ENCODE data around the gene CTNNA1.

The CTNNA1 gene

DNA sequence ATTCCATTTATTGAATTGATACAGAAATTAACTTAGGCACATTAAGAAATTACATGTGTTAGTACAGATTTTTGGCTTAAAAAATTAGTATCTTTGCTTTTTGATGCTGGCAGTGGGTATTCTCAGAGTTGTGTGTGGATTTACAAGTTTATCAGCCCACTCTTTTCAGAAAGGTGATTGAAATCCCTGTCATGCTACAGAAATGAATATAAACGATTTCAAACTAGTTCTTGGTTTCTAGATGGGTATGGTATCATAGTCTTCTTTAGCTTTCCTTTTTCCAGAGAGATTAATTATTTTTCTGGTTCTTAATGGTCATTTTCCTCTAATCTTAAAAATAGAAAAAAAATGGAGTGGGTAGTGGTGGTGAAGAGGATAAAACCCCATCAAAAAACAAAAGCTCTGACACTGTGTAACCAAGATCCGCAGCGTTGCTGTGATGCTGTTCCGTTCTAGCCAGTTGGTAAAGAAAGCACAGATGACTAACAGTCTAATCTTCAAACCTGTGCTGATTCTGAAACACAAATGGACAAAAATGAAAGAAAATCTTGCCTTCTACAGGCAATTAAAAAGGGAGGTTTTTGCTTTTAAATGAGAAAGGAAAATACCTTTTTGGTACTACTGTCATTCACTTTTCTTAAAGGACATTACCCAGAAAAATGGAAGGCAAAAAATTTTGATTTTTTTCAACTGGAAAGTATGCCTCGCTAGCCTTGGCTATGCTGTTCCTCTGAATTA, 116.7 kb downstream of the CTNNA1 start:
- no peak for DNase-seq

DNA sequence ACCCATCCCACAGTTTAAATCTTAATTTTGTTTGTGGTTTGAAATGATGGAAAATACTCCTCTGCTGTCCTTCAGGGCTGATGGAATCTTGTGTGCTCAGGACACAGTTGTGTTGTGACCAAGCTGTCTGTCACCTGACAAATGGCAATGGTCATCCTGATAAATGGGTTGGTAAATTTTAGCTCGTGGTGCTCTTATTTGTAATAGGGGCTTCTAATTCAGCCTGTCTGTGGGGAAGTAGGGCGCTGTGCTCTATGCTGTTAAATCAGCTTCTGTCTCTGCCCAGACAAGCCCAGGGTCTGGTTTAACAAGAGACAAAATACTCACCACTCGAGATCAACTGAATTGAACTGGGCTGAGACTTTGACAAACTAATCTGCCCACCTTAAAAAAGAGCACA, 117.4 kb downstream of the CTNNA1 start:
- DNase-seq = no peak

DNA sequence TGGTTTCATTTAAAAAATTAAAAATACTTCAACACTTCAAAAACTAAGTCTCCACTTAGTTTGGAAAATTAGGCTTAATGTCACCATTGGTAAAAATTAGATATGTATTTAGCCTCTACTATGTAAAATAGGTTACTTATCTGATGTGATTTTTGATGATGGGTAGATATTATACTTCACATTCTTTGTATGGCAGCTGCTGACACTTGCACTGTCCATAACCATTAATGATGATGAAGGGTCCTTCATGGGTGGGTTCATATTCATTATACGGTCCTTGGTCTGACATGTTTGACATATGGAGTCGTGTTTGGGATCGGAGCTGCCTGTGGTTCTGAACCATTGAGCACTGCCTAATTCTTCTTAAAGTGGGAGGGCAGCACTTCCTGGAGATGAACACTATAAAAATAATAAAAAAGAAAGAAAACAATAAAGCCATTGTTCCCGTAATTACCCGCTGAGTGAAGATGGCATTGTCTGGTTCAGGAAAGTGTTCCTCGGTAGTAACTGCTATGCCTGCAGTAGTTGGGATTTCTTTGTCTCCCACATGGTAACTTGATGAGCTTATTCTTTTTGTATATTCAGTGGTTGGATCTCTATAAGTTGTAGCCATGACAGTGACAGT, 119.7 kb downstream of the CTNNA1 start:
- no peak for DNase-seq

DNA sequence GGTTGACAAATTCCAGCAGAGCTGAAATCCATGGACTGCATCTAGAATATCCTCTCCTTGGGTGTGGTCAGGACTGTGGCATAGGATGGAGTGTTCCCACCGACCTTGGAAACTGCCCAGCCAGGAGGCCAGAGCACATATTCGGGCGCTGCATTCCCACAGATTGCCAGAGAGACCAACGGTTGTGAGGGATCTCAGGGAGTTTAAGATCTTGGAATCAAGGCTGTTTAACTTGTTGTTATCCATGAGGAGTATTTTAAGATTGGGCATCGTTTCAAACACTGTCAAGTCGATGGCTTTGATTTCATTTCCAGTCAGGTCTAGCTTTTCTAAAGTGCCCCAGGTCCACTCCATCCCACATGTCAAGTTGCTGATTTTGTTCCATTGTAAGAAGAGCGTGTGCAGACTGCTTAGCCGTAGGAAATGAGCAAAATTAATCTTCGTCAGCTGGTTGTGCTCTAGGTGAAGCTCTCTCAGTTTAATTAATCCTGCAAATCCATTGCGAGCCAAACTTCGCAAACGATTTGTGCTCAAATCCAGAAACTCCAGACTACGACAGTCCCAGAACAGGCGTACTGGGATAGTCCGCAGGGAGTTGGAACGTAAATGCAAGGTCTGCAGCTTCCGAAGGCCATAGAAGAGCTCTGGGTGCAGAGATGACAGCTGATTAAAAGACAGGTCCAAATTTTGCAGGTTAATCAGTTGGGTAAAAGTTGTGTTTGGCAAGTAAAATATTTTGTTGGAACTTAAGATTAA, 120.4 kb downstream of the CTNNA1 start:
- no peak for DNase-seq

DNA sequence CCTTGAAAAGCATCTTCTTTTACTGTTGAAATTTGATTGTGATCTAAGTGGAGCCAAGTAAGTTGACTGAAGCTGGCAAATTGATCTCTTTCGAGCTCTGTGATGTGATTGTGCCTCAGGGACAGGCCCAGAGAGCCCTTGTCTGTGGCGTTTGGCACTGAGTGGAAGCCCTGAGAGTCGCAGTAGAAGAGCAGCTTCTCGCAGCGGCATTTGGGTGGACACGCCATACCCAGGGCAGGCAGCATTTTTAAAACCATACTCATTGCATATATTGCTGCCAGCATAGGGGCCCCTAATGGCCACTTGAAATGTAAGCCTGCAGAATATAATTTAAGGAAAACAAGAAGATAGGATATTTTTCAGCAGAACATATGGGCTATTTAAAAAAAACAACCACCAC, 121.0 kb downstream of the CTNNA1 start:
- DNase-seq = no peak

DNA sequence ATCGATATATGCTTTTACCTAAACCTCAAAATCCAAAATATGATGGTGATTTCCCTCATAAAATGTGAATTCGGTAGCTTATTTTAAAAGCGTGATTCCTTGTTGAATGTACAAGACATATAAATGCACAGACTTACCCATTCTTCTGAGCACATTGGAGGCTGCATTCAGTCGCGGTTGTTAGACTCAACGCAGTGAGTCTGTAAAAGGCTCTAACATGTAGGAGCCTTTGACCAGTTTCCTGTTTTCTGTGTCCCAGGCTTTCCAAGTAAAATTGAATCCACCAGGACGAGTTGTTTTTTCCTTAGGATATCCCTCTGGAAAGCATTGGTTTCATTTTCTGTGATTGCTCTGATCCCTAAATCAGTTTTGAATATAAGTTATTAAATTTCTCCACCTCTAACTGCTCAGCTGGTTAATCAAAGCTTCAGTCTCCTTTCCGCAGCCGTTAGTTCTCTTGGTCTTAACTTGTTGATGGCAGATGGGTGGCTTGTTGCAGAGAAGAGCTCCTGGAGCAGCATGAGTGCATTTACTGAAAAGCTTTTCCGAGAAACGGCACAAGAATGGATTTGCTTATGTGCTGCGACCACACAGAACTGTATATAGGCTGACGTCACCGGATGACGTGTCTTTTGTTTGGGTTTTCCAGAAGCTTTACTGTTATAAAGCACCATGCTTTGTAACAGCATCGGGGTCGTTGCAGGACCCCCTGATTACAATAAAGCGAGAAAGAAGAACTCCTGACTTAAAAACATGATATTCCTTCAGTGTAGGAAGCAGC, 121.7 kb downstream of the CTNNA1 start, which contains the start of gene LRRTM2:
Gene LRRTM2 (minus strand): TSS at position 565 of the 781 bp plus-strand sequence. CDS start 424 bp downstream, at position 141.
- no peak for DNase-seq

DNA sequence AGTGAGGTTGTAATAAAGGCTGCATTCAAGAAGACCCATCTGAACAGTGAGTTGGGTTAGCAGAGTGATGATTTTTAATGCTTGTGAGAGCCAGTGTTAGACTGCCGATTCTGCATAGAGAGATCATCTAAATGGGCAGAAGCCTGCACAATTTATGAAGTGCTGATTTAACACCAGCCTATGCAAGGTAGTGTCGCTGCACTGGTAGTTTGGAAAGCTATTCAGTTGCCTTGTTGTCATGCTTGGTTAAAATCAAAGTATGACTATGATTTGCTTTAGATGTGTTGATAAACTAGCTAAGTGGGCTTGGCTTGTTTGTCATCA, 122.3 kb downstream of the CTNNA1 start:
- no peak for DNase-seq

DNA sequence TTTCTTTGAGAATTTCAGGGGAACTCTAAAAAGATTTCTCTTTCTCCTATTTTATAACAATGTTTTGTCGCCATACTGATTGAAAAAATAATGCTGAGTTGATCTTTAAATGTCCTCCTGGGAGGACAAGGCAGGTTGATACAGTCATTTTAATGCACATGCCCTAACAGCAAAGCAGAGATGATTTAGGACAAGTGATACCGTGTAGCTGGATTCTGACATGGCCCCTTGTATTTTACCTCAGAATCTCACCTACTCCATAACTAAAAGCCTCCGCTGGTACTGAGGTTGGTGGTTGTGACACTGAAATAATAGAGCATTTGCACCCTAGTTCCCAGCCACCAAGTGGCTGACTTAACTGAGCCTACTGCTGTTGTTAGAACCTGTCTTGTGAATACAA, 122.7 kb downstream of the CTNNA1 start:
- DNase-seq = no peak

DNA sequence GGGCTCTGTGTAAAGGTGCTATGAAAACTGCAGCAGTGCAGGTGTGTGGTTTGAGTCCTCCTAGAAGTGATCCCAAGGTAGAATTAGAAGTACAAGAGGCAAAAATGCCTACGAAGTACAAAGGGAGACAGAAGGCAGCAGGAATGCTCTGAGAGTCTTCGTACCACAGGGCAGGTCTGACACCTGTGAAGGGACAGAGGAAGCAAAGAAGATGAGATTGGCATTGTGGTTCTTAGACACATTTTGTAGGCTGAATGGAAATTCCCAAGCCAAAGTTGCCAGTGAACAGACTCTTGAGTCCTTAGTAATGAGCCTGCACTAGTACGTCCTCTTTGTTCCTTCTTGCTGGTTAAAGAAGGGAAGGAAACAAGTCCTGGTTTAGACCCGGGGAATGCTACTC, 123.6 kb downstream of the CTNNA1 start:
- DNase-seq = no peak

DNA sequence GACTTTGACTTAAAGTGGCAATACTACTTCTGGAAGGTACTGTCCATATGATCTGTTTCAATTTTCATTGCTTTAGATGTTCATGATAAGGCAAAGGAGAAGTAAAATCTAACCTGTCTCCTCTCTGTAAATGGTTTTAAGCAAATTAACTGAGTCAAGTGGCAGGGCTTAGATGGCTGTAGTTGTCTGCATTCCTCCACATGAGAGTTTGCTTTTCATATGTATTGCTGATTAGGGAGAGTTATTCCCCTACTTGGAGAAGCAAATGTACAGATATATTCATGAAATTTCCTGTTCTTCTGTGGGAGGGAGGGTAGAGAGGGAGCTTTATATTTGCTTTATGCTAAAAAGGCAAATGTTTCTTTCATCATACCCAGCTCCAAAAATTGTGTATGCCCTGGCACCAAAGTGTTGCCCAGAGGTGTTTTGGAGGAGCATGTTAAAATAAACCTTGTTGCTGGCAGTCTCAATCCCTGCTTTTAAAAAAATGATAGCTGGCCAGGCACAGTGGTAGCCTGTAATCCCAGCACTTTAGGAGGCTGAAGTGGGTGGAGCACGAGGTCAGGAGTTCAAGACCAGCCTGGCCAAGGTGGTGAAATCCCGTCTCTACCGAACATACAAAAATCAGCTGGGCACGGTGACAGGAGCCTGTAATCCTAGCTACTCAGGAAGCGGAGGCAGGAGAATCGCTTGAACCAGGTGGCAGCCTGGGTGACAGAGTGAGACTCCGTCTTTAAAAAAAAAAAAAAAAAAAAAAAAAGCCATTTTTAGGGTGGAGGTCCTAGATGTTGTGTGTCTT, 125.4 kb downstream of the CTNNA1 start:
- peak; percentile 59 for DNase-seq

DNA sequence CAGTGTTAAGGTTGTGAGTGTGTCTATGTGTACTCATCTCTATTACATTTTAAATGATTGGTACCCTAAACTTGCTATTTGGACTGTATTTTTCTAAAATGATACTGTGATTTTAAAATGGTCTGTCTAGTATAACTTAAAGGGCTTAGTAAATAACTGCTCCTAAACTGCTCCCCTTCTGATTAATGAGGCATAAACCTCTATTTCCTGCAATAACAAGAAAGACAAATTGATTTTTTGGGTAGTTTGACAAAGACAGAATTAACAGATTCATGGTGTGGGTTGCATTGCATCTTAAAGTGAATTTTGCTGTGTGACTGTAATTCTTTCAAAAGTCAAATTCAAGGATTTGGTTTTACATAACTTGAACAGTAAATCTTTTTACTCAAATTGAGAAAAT, 130.0 kb downstream of the CTNNA1 start:
- no peak for DNase-seq

DNA sequence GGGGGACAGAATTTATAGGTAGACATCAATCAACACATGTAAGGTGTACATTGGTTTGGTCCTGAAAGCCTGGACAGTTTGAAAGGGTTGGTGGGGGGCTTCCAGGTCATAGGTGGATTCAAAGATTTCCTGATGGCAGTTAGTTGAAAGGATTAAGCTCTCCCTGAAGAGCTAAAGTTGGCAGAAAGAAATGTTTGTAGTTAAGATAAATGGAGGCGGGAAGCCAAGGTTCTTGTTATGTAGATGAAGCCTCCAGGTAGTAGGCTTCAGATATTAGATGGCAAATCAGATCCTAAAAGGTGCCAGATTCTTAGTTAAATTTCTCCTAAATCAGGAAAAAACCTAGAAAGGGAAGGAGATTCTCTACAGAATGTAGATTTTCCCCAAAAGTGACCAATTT, 130.9 kb downstream of the CTNNA1 start:
- no peak for DNase-seq

DNA sequence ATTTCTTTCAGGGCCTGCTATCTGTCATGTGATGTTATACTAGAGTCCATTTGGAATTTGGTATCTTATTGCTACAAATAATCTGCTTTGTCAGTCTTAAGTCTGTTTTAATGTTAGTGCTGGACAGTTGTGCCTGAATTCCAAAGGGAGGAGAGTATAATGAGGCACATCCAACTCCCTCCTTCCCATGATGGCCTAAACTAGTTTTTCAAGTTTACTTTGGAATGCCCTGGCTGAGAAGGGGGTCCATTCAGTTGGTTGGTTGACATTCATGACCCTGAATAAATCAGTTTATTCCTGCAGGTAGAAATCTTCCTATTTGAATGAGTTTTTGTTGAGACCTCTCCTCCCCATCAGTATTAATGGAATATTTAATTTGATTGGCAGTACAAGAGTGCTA, 131.3 kb downstream of the CTNNA1 start:
- no peak for DNase-seq

DNA sequence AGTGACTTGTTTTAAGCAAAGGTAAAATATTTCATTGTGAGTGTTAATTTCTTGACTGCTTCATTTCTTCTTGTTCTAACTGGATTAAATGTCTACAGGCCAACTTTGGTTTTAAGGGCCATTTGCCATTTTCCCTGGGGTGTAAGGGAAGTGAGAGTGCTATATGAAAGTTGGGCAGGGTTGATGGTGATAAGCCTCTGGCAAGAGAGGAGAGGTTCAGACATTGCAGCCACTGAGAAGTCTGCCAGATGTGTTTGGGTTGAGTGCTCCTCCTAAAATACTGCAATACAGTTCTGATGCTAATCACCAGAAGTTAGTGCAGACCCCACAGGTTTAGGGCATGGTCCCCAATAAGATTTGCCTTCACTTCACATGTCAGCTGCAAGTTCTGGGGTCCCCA, 136.8 kb downstream of the CTNNA1 start:
- DNase-seq = no peak

DNA sequence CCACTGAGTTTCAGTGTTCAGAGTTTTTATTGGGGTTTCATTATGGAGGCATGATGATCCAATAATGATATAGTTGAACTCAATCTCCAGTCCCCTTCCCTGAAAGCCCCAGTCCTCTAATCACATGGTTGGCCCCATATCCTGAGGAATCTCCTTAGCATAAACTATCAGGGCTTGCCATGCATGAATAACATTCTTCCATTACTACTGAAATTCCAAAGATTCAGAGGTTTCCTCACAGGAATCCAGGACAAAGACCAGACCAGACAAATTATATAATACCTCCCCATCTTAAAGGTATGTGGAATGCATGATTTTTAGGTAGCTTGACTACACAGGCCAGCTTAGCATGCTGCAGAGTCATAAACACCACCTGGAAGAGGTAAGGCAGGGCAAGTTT, 137.4 kb downstream of the CTNNA1 start:
- DNase-seq = no peak

DNA sequence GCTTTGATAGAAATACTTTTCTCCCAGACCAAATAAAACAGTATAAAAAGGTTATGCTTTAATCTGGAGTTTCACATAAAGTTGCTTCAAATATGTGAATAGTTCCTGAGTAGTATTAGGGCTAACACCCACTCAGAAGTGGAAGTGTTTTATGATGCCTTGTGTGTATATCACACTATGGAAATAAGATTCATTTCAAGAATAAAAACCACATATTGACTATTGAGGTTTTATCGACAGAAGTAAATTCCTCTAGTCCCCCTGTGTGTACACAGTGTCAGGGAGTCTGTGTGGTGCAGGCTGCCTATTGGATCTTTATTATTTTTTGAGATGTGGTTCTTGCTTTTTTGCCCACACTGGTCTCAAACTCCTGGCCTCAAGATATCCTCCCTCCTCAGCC, 142.7 kb downstream of the CTNNA1 start:
- DNase-seq = no peak

DNA sequence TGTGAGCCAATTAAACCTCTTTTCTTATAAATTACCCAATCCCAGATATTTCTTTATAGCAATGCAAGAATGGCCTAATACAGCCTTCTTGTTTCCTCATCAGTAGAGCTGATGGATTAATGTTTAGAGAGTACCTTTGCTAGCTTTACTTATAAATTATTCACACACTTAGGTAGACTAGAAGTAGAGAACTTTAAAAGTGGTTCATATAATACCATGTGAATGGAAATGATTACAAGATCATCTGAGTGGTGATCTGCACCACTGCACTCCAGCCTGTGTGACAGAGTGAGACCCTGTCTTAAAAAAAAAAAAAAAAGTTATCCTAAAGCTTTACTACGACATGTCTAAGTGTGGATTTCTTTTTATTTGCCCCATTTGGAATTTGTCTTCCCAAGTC, 145.1 kb downstream of the CTNNA1 start:
- no peak for DNase-seq

DNA sequence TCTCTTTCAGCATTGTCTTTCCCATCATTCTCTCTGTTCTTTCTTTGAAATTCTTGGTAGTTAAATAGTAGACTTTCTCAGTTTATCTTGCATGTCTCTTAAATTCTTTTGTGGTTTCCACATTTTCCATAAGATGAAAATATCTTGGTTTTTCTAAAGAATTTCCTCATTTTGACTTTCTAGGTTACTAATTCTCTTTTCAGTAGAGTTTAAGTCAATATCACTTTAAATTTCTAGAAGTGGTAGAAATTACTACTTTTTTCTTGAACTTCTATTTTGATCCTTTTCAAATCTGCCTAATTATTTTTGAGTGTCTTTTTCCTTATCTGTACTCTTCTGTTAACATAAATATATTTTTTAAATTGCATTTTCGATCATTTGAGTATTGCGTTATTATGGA, 145.5 kb downstream of the CTNNA1 start:
- DNase-seq = no peak

DNA sequence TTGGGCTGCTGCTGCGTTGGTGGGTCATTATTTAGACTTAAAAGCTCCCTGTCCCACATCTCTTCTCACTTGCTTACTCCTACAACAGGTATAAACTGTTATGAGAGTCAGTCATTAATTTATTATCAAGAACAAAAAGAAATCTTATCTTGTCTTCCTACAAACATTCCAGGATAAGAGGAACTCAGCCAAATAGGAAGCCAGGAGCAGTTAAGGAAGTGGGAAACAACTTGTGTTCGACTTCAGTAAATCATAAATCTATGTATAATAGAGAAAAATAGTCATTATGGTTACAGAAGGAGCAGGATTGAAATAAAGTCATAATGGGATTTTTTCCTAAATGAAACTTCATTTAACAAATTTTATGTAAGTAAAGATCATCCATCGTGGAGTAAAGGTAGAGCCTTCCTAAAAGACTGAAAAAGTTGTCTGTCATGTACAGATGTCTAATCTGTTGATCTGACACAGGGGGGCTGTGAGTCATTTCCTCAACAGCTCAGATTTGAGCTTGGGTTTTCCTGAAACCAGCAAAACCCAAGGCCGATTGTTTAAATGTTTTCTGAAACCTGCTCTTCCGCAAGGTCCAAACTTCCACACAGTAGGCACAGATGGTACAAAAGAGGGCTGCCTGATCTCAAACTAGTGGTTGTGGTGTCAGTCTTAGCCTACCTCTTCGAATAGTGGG, 147.2 kb downstream of the CTNNA1 start:
- DNase-seq = no peak

DNA sequence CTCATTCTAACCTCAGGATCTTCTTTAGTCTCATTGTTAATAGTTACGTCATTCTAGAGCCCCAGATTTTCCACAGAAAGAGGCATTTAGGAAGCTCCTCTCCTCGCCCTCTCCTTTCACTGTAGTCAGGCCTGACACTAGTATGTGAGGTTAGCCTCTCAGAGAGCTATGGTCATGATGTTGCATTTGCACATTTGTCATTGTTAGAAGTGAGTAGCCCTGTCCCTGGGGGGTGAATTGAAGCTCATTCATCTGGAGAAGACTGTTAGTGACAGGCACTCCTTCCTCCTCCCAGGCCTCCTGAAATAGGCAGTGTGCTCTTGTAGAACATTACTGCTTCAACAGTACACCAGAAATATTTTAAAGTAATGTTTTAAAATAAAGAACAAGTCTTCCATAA, 148.5 kb downstream of the CTNNA1 start:
- DNase-seq = no peak

DNA sequence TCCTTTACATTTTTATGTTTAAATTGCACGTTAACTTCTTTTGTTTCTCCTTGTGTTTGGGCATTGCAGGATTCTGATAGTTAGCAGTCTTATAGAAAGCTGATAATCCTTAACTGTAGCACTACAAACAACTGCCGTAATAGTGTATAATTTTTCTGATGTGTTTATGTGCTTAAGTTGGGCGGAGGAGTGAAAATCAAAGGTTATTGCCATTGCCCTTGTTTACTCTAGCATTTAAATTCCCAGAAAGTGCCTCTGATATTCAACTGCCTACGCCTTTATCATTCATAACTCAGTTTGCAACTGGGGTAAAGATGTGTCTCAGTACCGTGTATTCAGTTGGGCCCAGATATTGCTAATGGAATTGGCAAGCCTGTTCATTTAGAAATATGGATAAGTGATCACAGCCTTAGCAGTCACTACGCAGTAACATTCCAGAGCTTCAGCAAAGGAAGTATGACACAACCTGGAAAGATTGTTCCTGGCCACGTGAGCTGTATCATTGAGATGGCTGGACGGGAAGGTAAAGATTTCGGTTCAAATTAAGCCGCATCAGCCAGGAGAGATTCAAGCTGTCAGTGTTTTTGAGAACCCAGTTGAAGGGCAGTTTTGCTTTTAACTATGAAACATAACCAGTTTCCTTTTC, 150.0 kb downstream of the CTNNA1 start:
- DNase-seq = no peak
